ENCODE measurements around the gene HIP1. TPM values are rescaled to one million over a fixed set of nuclear protein-coding genes. Genes with fewer than 3 reads are reported as not detected.

The HIP1 gene
- total RNA-seq, 1 experiment from 2014 or later = 5.3 TPM

DNA sequence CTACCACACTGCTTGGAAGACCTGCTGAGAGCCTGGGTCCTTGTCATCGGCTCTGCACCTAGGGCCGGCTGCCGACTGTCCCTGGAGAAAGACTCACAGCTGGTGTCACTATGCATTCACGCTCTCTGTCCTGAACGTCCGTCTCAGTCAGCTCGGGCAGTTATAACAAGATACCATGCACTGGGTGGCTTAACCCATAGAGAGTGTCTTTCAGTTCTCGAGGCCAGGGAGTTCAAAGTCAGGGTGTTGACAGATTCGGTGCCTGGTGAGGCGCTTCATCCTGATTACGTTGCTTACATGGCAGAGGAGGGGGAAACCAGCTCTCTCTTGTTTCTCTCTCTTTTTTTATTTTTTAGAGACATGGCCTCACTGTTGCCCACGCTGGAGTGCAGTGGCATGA is 155.5 kb downstream of the HIP1 start:
- intact Hi-C loops (cut with micrococcal nuclease) = no loop called here

DNA sequence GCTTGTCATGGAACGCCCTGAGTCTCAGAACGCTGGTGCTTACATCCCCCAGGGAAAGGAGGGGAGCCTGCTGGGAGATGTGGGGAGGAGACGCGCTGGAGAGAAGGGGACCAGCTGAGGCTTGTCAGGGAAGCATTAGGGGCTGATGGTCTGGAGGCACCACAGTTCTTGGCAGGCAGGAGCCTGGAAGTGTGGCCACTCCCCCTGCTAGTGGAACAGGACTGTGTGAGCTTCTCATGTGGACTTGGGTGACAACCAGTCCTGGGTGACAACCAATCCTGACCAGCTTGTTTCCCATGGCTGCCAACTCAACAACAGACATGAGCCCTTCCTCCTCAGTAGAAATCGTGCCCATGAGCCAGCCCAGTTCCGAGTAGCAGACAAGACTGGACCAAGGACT is 158.8 kb downstream of the HIP1 start:
- no peak for ATAC-seq
- Histone ChIP-seq H3K9ac (ENCODE audit: low read length) (no peak overlapping the region), H3K4me1 (ENCODE audit: insufficient read depth, low read length) (no peaks in the 10 kb centered on the region), H3K27ac (ENCODE audit: low read length) (no peak overlapping the region), H3K9me3 (ENCODE audit: low read length) (no peaks in the 10 kb centered on the region), H3K27me3 (ENCODE audit: low read length) (no peaks in the 10 kb centered on the region), H3K4me3 (ENCODE audit: low read length) (no peak overlapping the region), H3K36me3 (ENCODE audit: low read depth, low read length) (no peaks in the 10 kb centered on the region), H3K4me2 (ENCODE audit: low read length) (no peak overlapping the region), H2AFZ (ENCODE audit: low read length) (no peak overlapping the region), H4K20me1 (ENCODE audit: low read length) (no peaks in the 10 kb centered on the region), H3K9me2 (replicated peaks; ENCODE audit: low read length) (no peaks in the 10 kb centered on the region), H3F3A (ENCODE audit: low read length, unreplicated experiment) (no peaks in the 10 kb centered on the region), H3K79me2 (ENCODE audit: low read length) (no peaks in the 10 kb centered on the region)
- no peak for TF ChIP-seq EZH2 (IDR thresholded peaks at IDR 0.05; ENCODE audit: low read length, unreplicated experiment)
- no peak for TF ChIP-seq EZH2phosphoT487 (IDR thresholded peaks at IDR 0.05; ENCODE audit: borderline replicate concordance, low read length)
- TF ChIP-seq, protein P1, sequence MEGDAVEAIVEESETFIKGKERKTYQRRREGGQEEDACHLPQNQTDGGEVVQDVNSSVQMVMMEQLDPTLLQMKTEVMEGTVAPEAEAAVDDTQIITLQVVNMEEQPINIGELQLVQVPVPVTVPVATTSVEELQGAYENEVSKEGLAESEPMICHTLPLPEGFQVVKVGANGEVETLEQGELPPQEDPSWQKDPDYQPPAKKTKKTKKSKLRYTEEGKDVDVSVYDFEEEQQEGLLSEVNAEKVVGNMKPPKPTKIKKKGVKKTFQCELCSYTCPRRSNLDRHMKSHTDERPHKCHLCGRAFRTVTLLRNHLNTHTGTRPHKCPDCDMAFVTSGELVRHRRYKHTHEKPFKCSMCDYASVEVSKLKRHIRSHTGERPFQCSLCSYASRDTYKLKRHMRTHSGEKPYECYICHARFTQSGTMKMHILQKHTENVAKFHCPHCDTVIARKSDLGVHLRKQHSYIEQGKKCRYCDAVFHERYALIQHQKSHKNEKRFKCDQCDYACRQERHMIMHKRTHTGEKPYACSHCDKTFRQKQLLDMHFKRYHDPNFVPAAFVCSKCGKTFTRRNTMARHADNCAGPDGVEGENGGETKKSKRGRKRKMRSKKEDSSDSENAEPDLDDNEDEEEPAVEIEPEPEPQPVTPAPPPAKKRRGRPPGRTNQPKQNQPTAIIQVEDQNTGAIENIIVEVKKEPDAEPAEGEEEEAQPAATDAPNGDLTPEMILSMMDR (conservative IDR thresholded peaks at IDR 0.05; ENCODE audit: low read depth, low read length) = no peak
- CTCF ChIA-PET = no interaction called here
- DNase-seq = no peak
- no TSS peak for BruUV-seq (replicated peaks)
- POLR2A ChIA-PET (ENCODE audit: unreplicated experiment) = no interaction called here
- intact Hi-C loops (cut with micrococcal nuclease) = no loop called here

More for the DNA sequence above, 155.5 kb downstream of the HIP1 start:
- no peaks in the 10 kb centered on the region for H3K79me2 ChIP-seq (ENCODE audit: low read length)
- H3K9ac ChIP-seq (ENCODE audit: low read length) = no peak overlapping the region
- no TSS peak for BruUV-seq (replicated peaks)
- H3K36me3 ChIP-seq (ENCODE audit: low read depth, low read length) = no peaks in the 10 kb centered on the region
- ATAC-seq (no peak), DNase-seq (no peak)
- H3K9me2 ChIP-seq (replicated peaks; ENCODE audit: low read length) = no peaks in the 10 kb centered on the region
- H2AFZ ChIP-seq (ENCODE audit: low read length) = no peak overlapping the region
- CTCF ChIA-PET = no interaction called here
- H3F3A ChIP-seq (ENCODE audit: low read length, unreplicated experiment) = no peaks in the 10 kb centered on the region
- H3K27me3 ChIP-seq (ENCODE audit: low read length) = no peaks in the 10 kb centered on the region
- POLR2A ChIA-PET (ENCODE audit: unreplicated experiment) = no interaction called here
- H3K4me1 ChIP-seq (ENCODE audit: insufficient read depth, low read length) = no peaks in the 10 kb centered on the region
- no peak overlapping the region for H3K4me3 ChIP-seq (ENCODE audit: low read length)
- H3K27ac ChIP-seq (ENCODE audit: low read length) = no peak overlapping the region
- H3K4me2 ChIP-seq (ENCODE audit: low read length) = no peak overlapping the region
- TF ChIP-seq EZH2phosphoT487 (IDR thresholded peaks at IDR 0.05; ENCODE audit: borderline replicate concordance, low read length) = no peak
- TF ChIP-seq EZH2 (IDR thresholded peaks at IDR 0.05; ENCODE audit: low read length, unreplicated experiment) = no peak
- TF ChIP-seq, protein P1 (conservative IDR thresholded peaks at IDR 0.05; ENCODE audit: low read depth, low read length) = no peak
- H3K9me3 ChIP-seq (ENCODE audit: low read length) = no peaks in the 10 kb centered on the region
- H4K20me1 ChIP-seq (ENCODE audit: low read length) = no peaks in the 10 kb centered on the region

DNA sequence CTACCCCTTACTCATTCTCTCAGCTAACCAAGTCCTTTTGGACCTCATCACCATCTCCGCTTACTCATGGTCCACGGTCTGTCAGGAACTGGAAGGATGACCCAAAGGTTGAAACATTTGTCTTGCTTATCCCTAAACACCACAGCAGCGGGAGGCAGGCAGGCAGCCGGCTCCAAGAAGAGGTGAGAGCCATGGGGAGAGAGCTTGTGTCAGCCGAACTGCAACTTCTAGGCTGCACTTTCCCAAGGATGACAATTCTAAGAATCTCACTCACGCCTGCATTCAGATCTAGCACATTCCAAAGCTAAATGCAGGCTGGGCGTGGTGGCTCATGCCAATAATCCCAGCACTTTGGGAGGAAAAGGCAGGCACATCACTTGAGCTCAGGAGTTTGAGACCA is 160.7 kb downstream of the HIP1 start:
- Histone ChIP-seq H4K20me1 (ENCODE audit: low read length) (no peaks in the 10 kb centered on the region), H3K9me3 (ENCODE audit: low read length) (no peaks in the 10 kb centered on the region), H3K4me1 (ENCODE audit: insufficient read depth, low read length) (no peaks in the 10 kb centered on the region), H3K9me2 (replicated peaks; ENCODE audit: low read length) (no peaks in the 10 kb centered on the region), H3K4me2 (ENCODE audit: low read length) (no peak overlapping the region), H3K27ac (ENCODE audit: low read length) (no peak overlapping the region), H3F3A (ENCODE audit: low read length, unreplicated experiment) (no peaks in the 10 kb centered on the region), H2AFZ (ENCODE audit: low read length) (no peak overlapping the region), H3K27me3 (ENCODE audit: low read length) (no peaks in the 10 kb centered on the region), H3K36me3 (ENCODE audit: low read depth, low read length) (no peaks in the 10 kb centered on the region), H3K4me3 (ENCODE audit: low read length) (no peak overlapping the region), H3K9ac (ENCODE audit: low read length) (no peak overlapping the region), H3K79me2 (ENCODE audit: low read length) (no peaks in the 10 kb centered on the region)
- intact Hi-C loops (cut with micrococcal nuclease) = no loop called here
- no TSS peak for BruUV-seq (replicated peaks)
- no peak for ATAC-seq
- CTCF ChIA-PET = no interaction called here
- no peak for TF ChIP-seq EZH2phosphoT487 (IDR thresholded peaks at IDR 0.05; ENCODE audit: borderline replicate concordance, low read length)
- DNase-seq = no peak
- POLR2A ChIA-PET (ENCODE audit: unreplicated experiment) = no interaction called here

Measured in PC-3 (cell line).